ENCODE data around the gene GATAD2B. TPM values are rescaled to one million over a fixed set of nuclear protein-coding genes. Genes with fewer than 3 reads are reported as not detected.
A peak's percentile ranks its signal among the peaks of the same experiment; 100 is the strongest.

Gene GATAD2B
- total RNA-seq, 2 experiments from 2014 or later = 86.3 to 96.7 TPM

- DNase-seq (no peak), ATAC-seq (ENCODE audit: low read depth) (no peak)
- H3K4me3 Mint-ChIP-seq = no peak overlapping the region
- POLR2A ChIA-PET = interaction anchor here (1.8 kb wide), 1 partner anchor 187 kb away, joined by 5 read pairs; no protein-coding TSS in a partner anchor
- H3K27ac Mint-ChIP-seq = no peak overlapping the region
- H3K4me1 Mint-ChIP-seq = peaks cover 38% of the 10 kb centered on the region
- H3K9me3 Mint-ChIP-seq = no peaks in the 10 kb centered on the region
- peaks cover 18% of the 10 kb centered on the region for H3K36me3 Mint-ChIP-seq
- H3K27me3 Mint-ChIP-seq = no peaks in the 10 kb centered on the region
Observed at GRCh38 chr1:153799566-153800465, 123.0 kb downstream of the GATAD2B start.

- ATAC-seq (ENCODE audit: low read depth) (no peak), DNase-seq (no peak)
- POLR2A ChIA-PET = interaction anchor here (1.8 kb wide), 1 partner anchor 188 kb away, joined by 5 read pairs; no protein-coding TSS in a partner anchor
- H3K27me3 Mint-ChIP-seq = no peaks in the 10 kb centered on the region
- H3K4me1 Mint-ChIP-seq = peaks cover 35% of the 10 kb centered on the region
- peaks cover 18% of the 10 kb centered on the region for H3K36me3 Mint-ChIP-seq
- H3K4me3 Mint-ChIP-seq = no peak overlapping the region
- peak overlapping the region; percentile 49 for H3K27ac Mint-ChIP-seq
- no peaks in the 10 kb centered on the region for H3K9me3 Mint-ChIP-seq
Observed at GRCh38 chr1:153799016-153799415, 123.8 kb downstream of the GATAD2B start.

DNA sequence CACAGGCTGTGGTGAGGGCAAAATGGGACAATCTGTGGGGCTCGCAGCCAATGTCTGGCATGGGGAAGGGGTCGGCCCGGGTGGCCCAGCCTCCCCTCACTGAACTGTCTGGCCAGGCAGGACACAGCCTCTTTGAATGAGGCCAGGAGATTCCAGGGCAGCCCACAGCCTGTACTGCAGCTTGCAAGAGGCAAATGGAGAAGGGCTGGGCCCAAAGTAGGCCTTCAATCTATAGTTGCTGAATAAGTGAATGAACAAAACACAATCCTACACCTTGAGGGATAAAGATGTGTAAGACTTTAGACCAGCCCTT lies 124.3 kb downstream of the GATAD2B start:
- Mint-ChIP-seq H3K27me3 (no peaks in the 10 kb centered on the region), H3K4me1 (peaks cover 29% of the 10 kb centered on the region), H3K36me3 (peaks cover 14% of the 10 kb centered on the region), H3K4me3 (no peak overlapping the region), H3K27ac (peak overlapping the region; percentile 49), H3K9me3 (no peaks in the 10 kb centered on the region)
- ATAC-seq (ENCODE audit: low read depth) (no peak), DNase-seq (no peak)
- POLR2A ChIA-PET = interaction anchor here (1.8 kb wide), 2 partner anchors 168 to 189 kb away, joined by 4 to 5 read pairs; no protein-coding TSS in a partner anchor

DNA sequence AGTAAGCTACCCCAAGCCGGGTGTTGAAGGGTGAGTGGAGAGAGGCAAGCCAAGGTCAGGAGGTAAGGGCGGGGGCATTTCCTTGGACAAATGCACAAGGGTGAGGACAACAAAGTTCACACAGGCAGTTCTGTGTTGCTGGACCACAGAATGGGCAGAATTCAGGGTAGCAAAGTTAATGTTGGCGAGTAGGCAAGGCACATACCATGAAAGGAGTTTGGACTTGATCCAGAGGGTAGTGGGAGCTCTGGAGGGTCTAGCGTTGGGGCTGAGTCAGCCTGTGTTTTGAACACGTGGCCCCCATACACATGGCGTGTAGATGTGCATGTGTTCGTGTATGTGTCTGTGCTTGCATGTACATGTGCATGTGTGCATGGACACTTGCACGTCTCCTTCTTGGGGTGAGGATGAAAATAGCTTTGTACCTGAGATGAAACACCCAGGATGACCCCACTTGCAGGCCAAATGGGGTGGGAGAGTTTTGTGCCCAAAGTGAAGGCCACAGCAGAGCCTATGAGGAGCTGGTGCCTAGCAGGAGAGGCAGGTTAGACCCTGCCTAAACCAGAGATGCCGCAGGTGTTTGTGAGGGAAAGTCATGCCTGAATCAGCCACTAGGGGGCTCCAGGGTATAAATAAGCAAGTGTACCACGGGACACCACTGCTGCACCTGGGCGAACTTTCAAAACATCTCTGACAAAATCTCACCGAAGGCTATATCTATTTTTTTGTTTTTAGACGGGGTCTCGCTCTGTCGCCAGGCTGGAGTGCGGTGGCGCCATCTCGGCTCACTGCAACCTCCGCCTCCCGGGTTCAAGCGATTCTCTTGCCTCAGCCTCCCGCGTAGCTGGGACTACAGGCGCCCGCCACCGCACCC lies 125.7 kb downstream of the GATAD2B start:
- Mint-ChIP-seq H3K4me3 (peak overlapping the region; percentile 61), H3K27ac (peak overlapping the region; percentile 86), H3K4me1 (peaks cover 31% of the 10 kb centered on the region), H3K27me3 (no peaks in the 10 kb centered on the region), H3K36me3 (peaks cover 3% of the 10 kb centered on the region), H3K9me3 (no peaks in the 10 kb centered on the region)
- DNase-seq (peak; percentile 75), ATAC-seq (ENCODE audit: low read depth) (peak; percentile 66)
- POLR2A ChIA-PET = interaction anchor here (0.5 to 2.5 kb wide), 5 partner anchors 13 to 180 kb away, joined by 3 to 10 read pairs (median 4); partner anchors contain the start of genes SLC27A3 and SLC39A1

DNA sequence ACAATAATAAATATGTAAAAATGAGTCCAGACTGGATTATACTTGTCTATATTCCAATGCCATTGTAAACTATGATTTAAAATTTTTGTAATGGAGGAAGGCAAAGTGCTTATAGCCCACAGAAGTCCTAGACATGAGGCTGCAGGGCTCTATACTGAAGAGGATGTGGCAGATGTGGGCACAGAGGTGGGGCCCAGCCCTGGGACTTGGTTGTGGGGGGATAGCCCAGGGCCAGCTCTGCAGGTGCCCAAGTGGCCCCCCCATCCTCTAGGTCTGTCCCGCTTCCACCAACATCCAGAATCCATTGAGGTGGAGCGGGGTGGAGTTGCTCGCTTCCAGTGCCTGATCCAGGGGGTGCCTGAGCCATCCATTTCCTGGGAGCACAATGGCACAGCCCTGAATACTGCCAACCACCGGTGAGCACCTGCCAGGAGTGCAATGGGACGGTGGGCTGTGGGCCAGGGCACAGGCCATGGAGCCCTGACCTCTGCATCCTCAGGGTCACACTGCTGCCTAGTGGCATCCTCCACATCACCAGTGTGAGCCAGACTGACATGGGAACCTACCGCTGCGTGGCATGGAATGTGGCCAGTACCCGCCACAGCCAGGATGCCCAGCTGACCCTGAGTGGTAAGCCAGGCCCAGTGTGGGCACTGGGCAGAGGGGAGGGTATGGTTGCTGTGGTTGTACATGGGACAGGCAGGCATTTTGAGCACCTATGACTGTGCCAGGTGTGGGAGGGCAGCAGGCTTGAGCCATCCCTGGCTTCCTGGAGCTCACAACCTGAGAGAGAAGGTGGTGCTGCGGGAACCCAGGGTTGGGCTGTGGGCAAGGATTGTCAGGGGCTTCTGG lies 126.6 kb downstream of the GATAD2B start:
- ATAC-seq (ENCODE audit: low read depth) = peak; percentile 62
- H3K4me3 Mint-ChIP-seq = peak overlapping the region; percentile 61
- POLR2A ChIA-PET = interaction anchor here (1.3 to 2.5 kb wide), 3 partner anchors 12 to 167 kb away, joined by 4 to 10 read pairs (median 6); partner anchors contain the start of genes SLC27A3 and SLC39A1
- DNase-seq = peak; percentile 58
- H3K27me3 Mint-ChIP-seq = no peaks in the 10 kb centered on the region
- H3K9me3 Mint-ChIP-seq = no peaks in the 10 kb centered on the region
- peak overlapping the region; percentile 86 for H3K27ac Mint-ChIP-seq
- H3K4me1 Mint-ChIP-seq = peaks cover 36% of the 10 kb centered on the region
- H3K36me3 Mint-ChIP-seq = no peaks in the 10 kb centered on the region

GRCh38 chr1:153795330-153795837 lies 127.4 kb downstream of the GATAD2B start:
- ATAC-seq (ENCODE audit: low read depth) (no peak), DNase-seq (peak; percentile 35)
- Mint-ChIP-seq H3K27me3 (no peaks in the 10 kb centered on the region), H3K9me3 (no peaks in the 10 kb centered on the region), H3K36me3 (no peaks in the 10 kb centered on the region), H3K4me3 (no peak overlapping the region), H3K4me1 (peaks cover 44% of the 10 kb centered on the region), H3K27ac (peak overlapping the region; percentile 31)
- POLR2A ChIA-PET = interaction anchor here (0.5 to 2.5 kb wide), 4 partner anchors 12 to 167 kb away, joined by 3 to 10 read pairs (median 4); partner anchors contain the start of genes SLC27A3 and SLC39A1

GRCh38 chr1:153794624-153795329 lies 128.0 kb downstream of the GATAD2B start:
- DNase-seq (no peak), ATAC-seq (ENCODE audit: low read depth) (no peak)
- Mint-ChIP-seq H3K4me1 (peaks cover 50% of the 10 kb centered on the region), H3K27ac (peak overlapping the region; percentile 76), H3K27me3 (no peaks in the 10 kb centered on the region), H3K36me3 (peaks cover 3% of the 10 kb centered on the region), H3K9me3 (no peaks in the 10 kb centered on the region), H3K4me3 (no peak overlapping the region)
- POLR2A ChIA-PET = interaction anchor here (0.5 to 2.9 kb wide), 4 partner anchors 11 to 196 kb away, joined by 3 to 10 read pairs (median 6); partner anchors contain the start of genes RPS27 and SLC27A3

DNA sequence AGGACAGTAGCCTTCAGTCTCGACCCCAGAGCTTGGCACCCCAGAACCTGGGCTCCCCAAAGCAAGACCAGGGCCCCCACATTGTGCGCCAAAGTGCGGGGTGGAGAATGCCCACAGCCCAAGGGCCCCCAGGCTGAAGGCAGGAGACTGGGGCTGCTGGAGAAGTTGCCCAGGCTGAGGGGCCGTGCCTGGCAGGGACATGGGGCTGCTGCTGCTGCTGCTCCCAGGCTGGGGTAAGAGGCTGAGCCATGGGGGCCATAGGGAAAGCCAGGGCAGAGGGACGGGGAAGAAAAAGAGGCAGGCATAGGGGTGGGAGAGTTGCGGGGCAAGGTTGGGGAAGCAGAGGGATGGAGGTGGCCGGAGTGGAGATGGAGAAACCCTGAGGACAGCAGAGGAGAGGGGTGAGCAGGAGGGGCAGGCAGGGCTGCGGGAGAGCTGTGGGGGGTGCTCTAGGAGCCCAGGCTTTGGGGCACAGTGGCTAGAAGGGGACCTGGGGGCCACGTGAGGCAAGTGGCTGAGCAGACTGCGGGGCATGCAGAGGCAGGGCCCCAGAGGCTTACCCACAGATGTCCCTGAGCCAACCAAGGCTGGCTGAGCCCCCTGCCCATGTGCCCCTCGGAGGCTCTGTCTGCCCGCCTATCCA lies 128.7 kb downstream of the GATAD2B start:
- Mint-ChIP-seq H3K27ac (peak overlapping the region; percentile 68), H3K4me3 (no peak overlapping the region), H3K9me3 (no peaks in the 10 kb centered on the region), H3K4me1 (peaks cover 54% of the 10 kb centered on the region), H3K27me3 (no peaks in the 10 kb centered on the region), H3K36me3 (peaks cover 3% of the 10 kb centered on the region)
- POLR2A ChIA-PET = interaction anchor here (0.6 to 2.9 kb wide), 2 partner anchors 152 to 197 kb away, joined by 3 to 9 read pairs; partner anchors contain the start of genes DENND4B and RPS27
- DNase-seq (peak; percentile 31), ATAC-seq (ENCODE audit: low read depth) (no peak)

- POLR2A ChIA-PET = interaction anchor here (0.6 to 2.9 kb wide), 3 partner anchors 10 to 198 kb away, joined by 3 to 9 read pairs (median 7); partner anchors contain the start of genes DENND4B and RPS27
- H3K36me3 Mint-ChIP-seq = peaks cover 3% of the 10 kb centered on the region
- H3K4me1 Mint-ChIP-seq = peaks cover 55% of the 10 kb centered on the region
- no peaks in the 10 kb centered on the region for H3K9me3 Mint-ChIP-seq
- no peak for ATAC-seq (ENCODE audit: low read depth)
- H3K27me3 Mint-ChIP-seq = no peaks in the 10 kb centered on the region
- H3K4me3 Mint-ChIP-seq = no peak overlapping the region
- peak overlapping the region; percentile 71 for H3K27ac Mint-ChIP-seq
- DNase-seq = peak; percentile 25
Observed at GRCh38 chr1:153793261-153793972, 129.4 kb downstream of the GATAD2B start.

GRCh38 chr1:153792631-153793041 lies 130.1 kb downstream of the GATAD2B start:
- ATAC-seq (ENCODE audit: low read depth) (no peak), DNase-seq (peak; percentile 25)
- H3K27me3 Mint-ChIP-seq = no peaks in the 10 kb centered on the region
- POLR2A ChIA-PET = interaction anchor here (0.9 to 2.9 kb wide), 3 partner anchors 9 to 198 kb away, joined by 3 to 9 read pairs (median 7); partner anchors contain the start of genes RPS27 and SLC27A3
- H3K9me3 Mint-ChIP-seq = no peaks in the 10 kb centered on the region
- peaks cover 62% of the 10 kb centered on the region for H3K4me1 Mint-ChIP-seq
- H3K36me3 Mint-ChIP-seq = peaks cover 4% of the 10 kb centered on the region
- peak overlapping the region; percentile 71 for H3K27ac Mint-ChIP-seq
- H3K4me3 Mint-ChIP-seq = no peak overlapping the region
